CD4-positive, alpha-beta T cell treated with Interleukin-4 for 1 hour (primary cell): Measurements from ENCODE around the gene FANK1.
"Not testable (repeated sequence)": the region's sequence is repeated elsewhere in the genome, so short reads cannot be mapped to it uniquely, and the experiment has no call there.

ENCODE experiments used
- DNase-seq, 2 donors: peaks; one replicate each; pipeline ENCODE4 v3.0.0-alpha.2; 2020 to 2022

Gene FANK1

GRCh38 chr10:126037946-126038345 is 141.6 kb downstream of the FANK1 start:
- DNase-seq, result no peak

- no peak for DNase-seq
Observed at GRCh38 chr10:126041117-126041516, 144.8 kb downstream of the FANK1 start.

- peak; percentile 79 to 98 for DNase-seq
Observed at GRCh38 chr10:126041804-126042231, 145.5 kb downstream of the FANK1 start.

GRCh38 chr10:126042354-126042753 is 146.0 kb downstream of the FANK1 start:
- no peak for DNase-seq

GRCh38 chr10:126042906-126043305 is 146.5 kb downstream of the FANK1 start:
- peak in 1 of 2 donors; percentile 39 for DNase-seq

- DNase-seq, result no peak
Observed at GRCh38 chr10:126043389-126043788, 147.0 kb downstream of the FANK1 start.

GRCh38 chr10:126045861-126046260 is 149.5 kb downstream of the FANK1 start:
- DNase-seq, result no peak

- no peak for DNase-seq
Observed at GRCh38 chr10:126046831-126047230, 150.5 kb downstream of the FANK1 start.

- DNase-seq, result not testable (repeated sequence)
Observed at GRCh38 chr10:126047749-126048148, 151.4 kb downstream of the FANK1 start.

GRCh38 chr10:126049759-126050700 is 153.7 kb downstream of the FANK1 start:
- no peak for DNase-seq

GRCh38 chr10:126052171-126052570 is 155.8 kb downstream of the FANK1 start:
- no peak for DNase-seq

- DNase-seq, result no peak
Observed at GRCh38 chr10:126054191-126054590, 157.8 kb downstream of the FANK1 start.

- no peak for DNase-seq
Observed at GRCh38 chr10:126057494-126057893, 161.1 kb downstream of the FANK1 start.

GRCh38 chr10:126058104-126058503 is 161.7 kb downstream of the FANK1 start:
- DNase-seq, result no peak

GRCh38 chr10:126058507-126058906 is 162.1 kb downstream of the FANK1 start:
- DNase-seq, result no peak
